Measurements from ENCODE around the gene ULK4. TPM values are rescaled to one million over a fixed set of nuclear protein-coding genes. Genes with fewer than 3 reads are reported as not detected.

The ULK4 gene
- total RNA-seq, 1 experiment from 2014 or later = 8.7 TPM

DNA sequence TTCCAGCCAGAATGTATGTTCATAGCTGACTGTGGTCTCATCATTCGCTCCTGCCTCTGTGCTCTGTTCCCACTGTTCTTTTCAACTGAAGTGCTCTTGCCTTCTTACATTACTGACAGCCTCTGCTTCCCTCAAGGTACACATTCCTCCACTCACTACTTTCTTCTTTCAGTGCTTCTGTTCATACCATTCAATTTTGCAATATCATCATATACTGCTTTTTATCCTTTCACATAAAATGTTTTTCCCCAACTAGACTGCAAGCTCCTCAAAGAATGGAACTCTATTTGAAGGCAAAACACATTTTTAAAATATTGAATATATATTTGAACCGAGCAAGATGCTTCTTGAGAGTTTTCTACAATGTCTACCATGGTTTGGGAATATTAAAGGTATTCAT lies 471.5 kb downstream of the ULK4 start:
- TF ChIP-seq, protein P1, sequence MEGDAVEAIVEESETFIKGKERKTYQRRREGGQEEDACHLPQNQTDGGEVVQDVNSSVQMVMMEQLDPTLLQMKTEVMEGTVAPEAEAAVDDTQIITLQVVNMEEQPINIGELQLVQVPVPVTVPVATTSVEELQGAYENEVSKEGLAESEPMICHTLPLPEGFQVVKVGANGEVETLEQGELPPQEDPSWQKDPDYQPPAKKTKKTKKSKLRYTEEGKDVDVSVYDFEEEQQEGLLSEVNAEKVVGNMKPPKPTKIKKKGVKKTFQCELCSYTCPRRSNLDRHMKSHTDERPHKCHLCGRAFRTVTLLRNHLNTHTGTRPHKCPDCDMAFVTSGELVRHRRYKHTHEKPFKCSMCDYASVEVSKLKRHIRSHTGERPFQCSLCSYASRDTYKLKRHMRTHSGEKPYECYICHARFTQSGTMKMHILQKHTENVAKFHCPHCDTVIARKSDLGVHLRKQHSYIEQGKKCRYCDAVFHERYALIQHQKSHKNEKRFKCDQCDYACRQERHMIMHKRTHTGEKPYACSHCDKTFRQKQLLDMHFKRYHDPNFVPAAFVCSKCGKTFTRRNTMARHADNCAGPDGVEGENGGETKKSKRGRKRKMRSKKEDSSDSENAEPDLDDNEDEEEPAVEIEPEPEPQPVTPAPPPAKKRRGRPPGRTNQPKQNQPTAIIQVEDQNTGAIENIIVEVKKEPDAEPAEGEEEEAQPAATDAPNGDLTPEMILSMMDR (conservative IDR thresholded peaks at IDR 0.05) = no peak
- TF ChIP-seq EZH2 (IDR thresholded peaks at IDR 0.05; ENCODE audit: low read depth) = no peak
- no peaks in the 10 kb centered on the region for H3K4me1 ChIP-seq (replicated peaks; ENCODE audit: insufficient read depth)
- no peaks in the 10 kb centered on the region for H4K20me1 ChIP-seq (ENCODE audit: insufficient read depth)
- no TSS peak for BruUV-seq (replicated peaks)
- no peak overlapping the region for H2AFZ ChIP-seq
- H3K36me3 ChIP-seq (ENCODE audit: low read depth) = no peaks in the 10 kb centered on the region
- intact Hi-C loops (cut with micrococcal nuclease; ENCODE audit: unreplicated experiment) = no loop called here
- DNase-seq = no peak
- ChIA-PET POLR2A (ENCODE audit: unreplicated experiment) (no interaction called here), CTCF (no interaction called here)
- H3K27me3 ChIP-seq (ENCODE audit: insufficient read depth, low read depth) = no peaks in the 10 kb centered on the region
- H3F3A ChIP-seq (ENCODE audit: insufficient read depth, low read depth) = no peaks in the 10 kb centered on the region
- no peak overlapping the region for H3K27ac ChIP-seq
- no peak overlapping the region for H3K4me3 ChIP-seq
- H3K4me2 ChIP-seq = no peak overlapping the region
- no peaks in the 10 kb centered on the region for H3K79me2 ChIP-seq (ENCODE audit: low read depth)
- H3K9me3 ChIP-seq (ENCODE audit: insufficient read depth, low read depth) = no peaks in the 10 kb centered on the region
- H3K9me2 ChIP-seq (ENCODE audit: insufficient read depth) = no peaks in the 10 kb centered on the region

DNA sequence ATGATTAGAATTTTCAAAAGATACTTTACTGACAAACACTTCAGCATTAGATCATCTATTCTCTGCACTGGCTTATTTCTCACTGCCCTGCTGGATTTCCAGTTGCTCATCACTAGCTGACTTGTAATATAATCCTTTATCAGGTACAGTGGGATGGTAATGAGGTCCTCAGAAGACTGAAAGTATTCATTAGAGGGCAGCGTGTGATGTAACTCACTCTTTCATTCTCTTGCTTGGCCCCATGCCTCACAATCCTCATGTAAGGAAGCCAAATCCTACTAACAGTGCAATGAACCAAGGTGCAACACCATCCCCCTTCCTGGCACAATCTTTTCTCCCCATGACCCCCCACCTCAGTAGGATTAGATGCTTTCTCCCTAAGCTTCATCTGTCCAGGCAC lies 472.7 kb downstream of the ULK4 start:
- H3K9me2 ChIP-seq (ENCODE audit: insufficient read depth) = no peaks in the 10 kb centered on the region
- no peak overlapping the region for H3K4me2 ChIP-seq
- no TSS peak for BruUV-seq (replicated peaks)

DNA sequence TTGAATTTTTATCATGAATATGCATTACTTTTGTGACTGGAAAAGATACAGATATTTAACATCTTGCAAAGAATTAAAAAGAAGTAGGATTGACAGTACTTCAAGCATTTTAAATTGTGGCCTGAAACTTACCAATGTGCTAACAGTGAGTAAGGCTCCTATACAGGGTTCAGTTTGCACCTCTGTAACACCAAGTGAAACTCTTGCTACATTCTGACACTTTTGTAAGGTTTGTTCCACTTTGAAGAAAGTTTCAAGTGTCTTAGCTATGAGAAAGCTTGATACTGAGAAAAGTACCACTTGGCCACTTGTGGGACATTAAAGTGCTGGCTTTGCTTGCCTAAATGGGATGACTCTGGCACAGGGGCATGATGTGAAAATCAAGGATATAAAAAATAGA lies 473.4 kb downstream of the ULK4 start:
- no peaks in the 10 kb centered on the region for H3K36me3 ChIP-seq (ENCODE audit: low read depth)
- no peaks in the 10 kb centered on the region for H3K9me3 ChIP-seq (ENCODE audit: insufficient read depth, low read depth)
- no peaks in the 10 kb centered on the region for H3K9me2 ChIP-seq (ENCODE audit: insufficient read depth)
- no peak overlapping the region for H3K4me3 ChIP-seq
- no TSS peak for BruUV-seq (replicated peaks)
- no peak overlapping the region for H2AFZ ChIP-seq
- POLR2A ChIA-PET (ENCODE audit: unreplicated experiment) = no interaction called here
- DNase-seq = no peak
- CTCF ChIA-PET = no interaction called here
- TF ChIP-seq EZH2 (IDR thresholded peaks at IDR 0.05; ENCODE audit: low read depth) = no peak
- TF ChIP-seq, protein P1 (conservative IDR thresholded peaks at IDR 0.05) = no peak
- intact Hi-C loops (cut with micrococcal nuclease; ENCODE audit: unreplicated experiment) = no loop called here
- H3K79me2 ChIP-seq (ENCODE audit: low read depth) = no peaks in the 10 kb centered on the region
- H3K27me3 ChIP-seq (ENCODE audit: insufficient read depth, low read depth) = no peaks in the 10 kb centered on the region
- H3K4me1 ChIP-seq (replicated peaks; ENCODE audit: insufficient read depth) = no peaks in the 10 kb centered on the region
- H3K4me2 ChIP-seq = no peak overlapping the region
- no peaks in the 10 kb centered on the region for H4K20me1 ChIP-seq (ENCODE audit: insufficient read depth)
- H3K27ac ChIP-seq = no peak overlapping the region
- no peaks in the 10 kb centered on the region for H3F3A ChIP-seq (ENCODE audit: insufficient read depth, low read depth)

More for the DNA sequence above, 472.7 kb downstream of the ULK4 start:
- Histone ChIP-seq H3K27me3 (ENCODE audit: insufficient read depth, low read depth) (no peaks in the 10 kb centered on the region), H2AFZ (no peak overlapping the region), H3K36me3 (ENCODE audit: low read depth) (no peaks in the 10 kb centered on the region), H4K20me1 (ENCODE audit: insufficient read depth) (no peaks in the 10 kb centered on the region), H3K27ac (no peak overlapping the region), H3K4me3 (no peak overlapping the region), H3K9me3 (ENCODE audit: insufficient read depth, low read depth) (no peaks in the 10 kb centered on the region), H3F3A (ENCODE audit: insufficient read depth, low read depth) (no peaks in the 10 kb centered on the region), H3K4me1 (replicated peaks; ENCODE audit: insufficient read depth) (no peaks in the 10 kb centered on the region), H3K79me2 (ENCODE audit: low read depth) (no peaks in the 10 kb centered on the region)
- TF ChIP-seq EZH2 (IDR thresholded peaks at IDR 0.05; ENCODE audit: low read depth) = no peak
- TF ChIP-seq, protein P1 (conservative IDR thresholded peaks at IDR 0.05) = no peak
- intact Hi-C loops (cut with micrococcal nuclease; ENCODE audit: unreplicated experiment) = no loop called here
- ChIA-PET CTCF (no interaction called here), POLR2A (ENCODE audit: unreplicated experiment) (no interaction called here)
- DNase-seq = no peak
